OCI-M2 (cell line): ENCODE data around the gene SCYL2.

Source experiments
- DNase-seq: peaks from one replicate; lab custom pipeline; 2025; ENCODE audit not compliant: unreplicated experiment; lab: John Stamatoyannopoulos, UW

SCYL2 gene

GRCh38 chr12:100372853-100373640 is 106.1 kb downstream of the SCYL2 start:
- DNase-seq = no peak

GRCh38 chr12:100375038-100375735 is 108.2 kb downstream of the SCYL2 start:
- no peak for DNase-seq

GRCh38 chr12:100376161-100376560 is 109.2 kb downstream of the SCYL2 start:
- no peak for DNase-seq

GRCh38 chr12:100381379-100381778 is 114.4 kb downstream of the SCYL2 start:
- no peak for DNase-seq

GRCh38 chr12:100382338-100382737 is 115.4 kb downstream of the SCYL2 start:
- no peak for DNase-seq

- DNase-seq = no peak
Measured at GRCh38 chr12:100383586-100384558, 116.9 kb downstream of the SCYL2 start.

- no peak for DNase-seq
Measured at GRCh38 chr12:100384559-100384935, 117.6 kb downstream of the SCYL2 start.

- no peak for DNase-seq
Measured at GRCh38 chr12:100388382-100388781, 121.4 kb downstream of the SCYL2 start.
